Measurements from ENCODE around the gene FREM2.

GRCh38 chr13:38662362-38662761 is 24.5 kb upstream of the FREM2 start:
- TF ChIP-seq, protein P1, sequence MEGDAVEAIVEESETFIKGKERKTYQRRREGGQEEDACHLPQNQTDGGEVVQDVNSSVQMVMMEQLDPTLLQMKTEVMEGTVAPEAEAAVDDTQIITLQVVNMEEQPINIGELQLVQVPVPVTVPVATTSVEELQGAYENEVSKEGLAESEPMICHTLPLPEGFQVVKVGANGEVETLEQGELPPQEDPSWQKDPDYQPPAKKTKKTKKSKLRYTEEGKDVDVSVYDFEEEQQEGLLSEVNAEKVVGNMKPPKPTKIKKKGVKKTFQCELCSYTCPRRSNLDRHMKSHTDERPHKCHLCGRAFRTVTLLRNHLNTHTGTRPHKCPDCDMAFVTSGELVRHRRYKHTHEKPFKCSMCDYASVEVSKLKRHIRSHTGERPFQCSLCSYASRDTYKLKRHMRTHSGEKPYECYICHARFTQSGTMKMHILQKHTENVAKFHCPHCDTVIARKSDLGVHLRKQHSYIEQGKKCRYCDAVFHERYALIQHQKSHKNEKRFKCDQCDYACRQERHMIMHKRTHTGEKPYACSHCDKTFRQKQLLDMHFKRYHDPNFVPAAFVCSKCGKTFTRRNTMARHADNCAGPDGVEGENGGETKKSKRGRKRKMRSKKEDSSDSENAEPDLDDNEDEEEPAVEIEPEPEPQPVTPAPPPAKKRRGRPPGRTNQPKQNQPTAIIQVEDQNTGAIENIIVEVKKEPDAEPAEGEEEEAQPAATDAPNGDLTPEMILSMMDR (IDR thresholded peaks at IDR 0.05 in 2 of 3, conservative IDR thresholded peaks at IDR 0.05 in 1 of 3; ENCODE audit: borderline replicate concordance in 1 of 3, insufficient read depth in 1 of 3, low read depth in 2 of 3, low read length in 2 of 3), result no peak
- TF ChIP-seq, protein P2, sequence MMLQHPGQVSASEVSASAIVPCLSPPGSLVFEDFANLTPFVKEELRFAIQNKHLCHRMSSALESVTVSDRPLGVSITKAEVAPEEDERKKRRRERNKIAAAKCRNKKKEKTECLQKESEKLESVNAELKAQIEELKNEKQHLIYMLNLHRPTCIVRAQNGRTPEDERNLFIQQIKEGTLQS (IDR thresholded peaks at IDR 0.05), result no peak
- TF ChIP-seq EZH2 (IDR thresholded peaks at IDR 0.05) (no peak), FOSL1 (IDR thresholded peaks at IDR 0.05; ENCODE audit: low read depth) (no peak), REST (IDR thresholded peaks at IDR 0.05; ENCODE audit: low read depth) (no peak), POLR2AphosphoS5 (IDR thresholded peaks at IDR 0.05; ENCODE audit: low read depth, low read length) (no peak), CEBPB (IDR thresholded peaks at IDR 0.05; ENCODE audit: low read depth) (no peak), POLR2A (IDR thresholded peaks at IDR 0.05; ENCODE audit: borderline replicate concordance, extremely low read depth, insufficient read depth, insufficient read length) (no peak), JUND (IDR thresholded peaks at IDR 0.05) (no peak), EZH2phosphoT487 (IDR thresholded peaks at IDR 0.05; ENCODE audit: borderline replicate concordance) (no peak), YY1 (IDR thresholded peaks at IDR 0.05; ENCODE audit: extremely low read depth, insufficient replicate concordance, low read depth, low read length) (no peak)

All from HCT116 (cell line).